ENCODE results near the gene FUT1.

GRCh38 chr19:48713864-48714755, 38.3 kb downstream of the FUT1 start:
- TF ChIP-seq CTCF (IDR thresholded peaks at IDR 0.05) (no peak), EZH2phosphoT487 (IDR thresholded peaks at IDR 0.05) (no peak), EZH2 (IDR thresholded peaks at IDR 0.05) (no peak)

Measured in neural progenitor cell (in vitro differentiated cells).